Gastrocnemius medialis (tissue), 4 donors: ENCODE data around the gene CRYL1. TPM values are rescaled to one million over a fixed set of nuclear protein-coding genes. Genes with fewer than 3 reads are reported as not detected.

ENCODE experiments used
- ATAC-seq, 2 donors: fragments of 150-250 bp; one replicate each; pipeline ENCODE4 v1.9.1; 2016
- DNase-seq, 2 donors: peaks; one replicate each; pipeline ENCODE4 v3.0.0-alpha.2; 2019
- H3K27ac ChIP-seq, 4 donors: fragments of 200-600 bp; sonication (generic); 1 replicate in 1 of 4; 2 replicates in 3 of 4; pipeline ENCODE4 v1.5.1; 2016 to 2018; ENCODE audit warnings: mild to moderate bottlenecking in 2 of 4, moderate library complexity in 1 of 4
- H3K27me3 ChIP-seq, 3 donors: fragments of 200-600 bp; sonication (generic) in 2 of 3; 1 replicate in 1 of 3; 2 replicates in 2 of 3; pipeline versions ENCODE4 v1.5.1 to v1.6.0; 2016 to 2019; ENCODE audit warnings: mild to moderate bottlenecking in 1 of 3, moderate library complexity in 1 of 3
- H3K36me3 ChIP-seq, 2 donors: fragments of 200-600 bp; sonication (generic) in 1 of 2; one replicate each; pipeline ENCODE4 v1.5.1; 2017 to 2018
- H3K4me1 ChIP-seq, 2 donors: fragments of 200-600 bp; sonication (generic) in 1 of 2; one replicate each; pipeline ENCODE4 v1.5.1; 2016 to 2017; ENCODE audit warnings: mild to moderate bottlenecking in 2 of 2
- H3K4me3 ChIP-seq, 4 donors: fragments of 200-600 bp; sonication (generic) in 3 of 4; 1 replicate in 1 of 4; 2 replicates in 3 of 4; pipeline ENCODE4 v1.5.1; 2016 to 2019; ENCODE audit warnings: mild to moderate bottlenecking in 2 of 4
- H3K9me3 ChIP-seq, 3 donors: fragments of 200-600 bp; sonication (generic) in 2 of 3; 1 replicate in 1 of 3; 2 replicates in 2 of 3; pipeline ENCODE4 v1.5.1; 2016 to 2019
- POLR2A ChIP-seq, 2 donors: fragments of 450-650 bp; IDR thresholded peaks; one replicate each; pipeline ENCODE4 v1.6.1; 2017; ENCODE audit warnings: antibody characterized with exemption in 2 of 2, mild to moderate bottlenecking in 2 of 2, moderate library complexity in 2 of 2
- in situ Hi-C, 4 donors: fragments of 200-750 bp; cut with MboI; loops; one replicate each; pipeline versions ENCODE4 v1.15.0 to v1.8.0; 2017; ENCODE audit warnings: low sequenced_read_pairs in 4 of 4
- intact Hi-C: fragments of 100-400 bp; cut with DNase I; formaldehyde crosslinking; loops from one replicate; pipeline ENCODE4 v1.15.1; 2023; ENCODE audit warnings: low total_unique reads
- total RNA-seq, 4 donors: library from RNA; depleted of rRNA; stranded (reverse); fragments of >200 nt; gene quantifications; one replicate each; pipeline versions ENCODE4 v1.1.0 to v1.2.3, GENCODE V29; 2016
- TF ChIP-seq, protein P1 (sequence below), 5 experiments: fragments of 450-650 bp in 3 of 5; fragments of 200-600 bp in 2 of 5; sonication (generic) in 2 of 5; IDR thresholded peaks in 4 of 5; conservative IDR thresholded peaks in 1 of 5; 1 replicate in 4 of 5; 2 replicates in 1 of 5; pipeline ENCODE4 v1.5.1; 2016 to 2019; ENCODE audit warnings: antibody characterized with exemption in 5 of 5, mild to moderate bottlenecking in 3 of 5, moderate library complexity in 3 of 5

Gene CRYL1
- total RNA-seq, 4 donors from 2014 or later: 11.0 to 17.4 (median 15.7) TPM

DNA sequence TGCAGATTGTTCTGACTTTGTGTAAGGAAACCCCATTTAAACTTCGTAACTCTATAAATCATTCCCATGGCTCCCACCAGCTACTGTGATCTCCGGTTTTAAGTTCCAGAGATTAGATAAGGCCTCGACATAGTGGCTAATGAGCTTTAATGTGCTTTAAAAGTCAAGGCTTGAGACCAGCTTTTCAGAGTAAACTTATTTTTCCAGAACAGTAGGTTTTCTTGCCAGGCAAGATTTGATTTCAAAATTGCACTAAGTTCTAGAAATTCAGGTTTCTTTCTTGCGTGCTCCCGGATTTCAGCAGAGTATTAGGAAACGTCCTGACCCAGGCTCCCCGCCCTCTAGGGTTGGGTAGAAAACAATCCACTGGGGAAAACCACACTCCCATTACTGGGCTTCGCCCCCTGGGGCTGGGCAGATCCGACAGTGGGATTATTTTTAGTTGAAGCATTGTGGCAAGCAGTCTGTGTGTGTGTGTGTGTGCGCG is 43.3 kb downstream of the CRYL1 start:
- no peaks in the 10 kb centered on the region for H3K27me3 ChIP-seq
- H3K36me3 ChIP-seq: no peaks in the 10 kb centered on the region
- in situ Hi-C loops (loop anchor here (10.0 to 25.0 kb wide), 3 partner anchors 180 to 295 kb away; partner anchors contain the start of gene GJB2 (in 3 of the 4)), intact Hi-C loops (no loop called here)
- no peak overlapping the region for H3K4me3 ChIP-seq
- no peak overlapping the region for H3K27ac ChIP-seq
- DNase-seq (no peak), ATAC-seq (no peak)
- H3K9me3 ChIP-seq: no peaks in the 10 kb centered on the region
- TF ChIP-seq POLR2A (IDR thresholded peaks at IDR 0.05): no peak
- TF ChIP-seq, protein P1, sequence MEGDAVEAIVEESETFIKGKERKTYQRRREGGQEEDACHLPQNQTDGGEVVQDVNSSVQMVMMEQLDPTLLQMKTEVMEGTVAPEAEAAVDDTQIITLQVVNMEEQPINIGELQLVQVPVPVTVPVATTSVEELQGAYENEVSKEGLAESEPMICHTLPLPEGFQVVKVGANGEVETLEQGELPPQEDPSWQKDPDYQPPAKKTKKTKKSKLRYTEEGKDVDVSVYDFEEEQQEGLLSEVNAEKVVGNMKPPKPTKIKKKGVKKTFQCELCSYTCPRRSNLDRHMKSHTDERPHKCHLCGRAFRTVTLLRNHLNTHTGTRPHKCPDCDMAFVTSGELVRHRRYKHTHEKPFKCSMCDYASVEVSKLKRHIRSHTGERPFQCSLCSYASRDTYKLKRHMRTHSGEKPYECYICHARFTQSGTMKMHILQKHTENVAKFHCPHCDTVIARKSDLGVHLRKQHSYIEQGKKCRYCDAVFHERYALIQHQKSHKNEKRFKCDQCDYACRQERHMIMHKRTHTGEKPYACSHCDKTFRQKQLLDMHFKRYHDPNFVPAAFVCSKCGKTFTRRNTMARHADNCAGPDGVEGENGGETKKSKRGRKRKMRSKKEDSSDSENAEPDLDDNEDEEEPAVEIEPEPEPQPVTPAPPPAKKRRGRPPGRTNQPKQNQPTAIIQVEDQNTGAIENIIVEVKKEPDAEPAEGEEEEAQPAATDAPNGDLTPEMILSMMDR (IDR thresholded peaks at IDR 0.05 in 4 of 5, conservative IDR thresholded peaks at IDR 0.05 in 1 of 5): no peak
- no peaks in the 10 kb centered on the region for H3K4me1 ChIP-seq

DNA sequence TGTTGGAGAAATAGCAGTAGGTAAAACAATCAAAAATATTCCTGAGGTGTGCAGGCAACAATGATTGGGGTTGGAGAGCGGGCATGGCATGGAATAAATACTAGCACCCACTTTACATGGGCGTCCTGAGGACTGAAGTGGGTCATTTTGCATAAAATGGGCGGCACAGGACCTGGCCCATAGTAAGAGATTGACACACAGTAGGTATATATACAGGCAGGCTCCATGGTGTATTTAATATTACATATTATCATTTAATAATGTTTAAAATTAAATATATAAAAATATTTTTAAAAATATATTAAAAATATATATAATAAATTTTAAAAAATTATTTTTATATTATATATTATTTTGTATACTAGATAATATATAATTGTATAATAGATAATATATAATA is 48.3 kb downstream of the CRYL1 start:
- Histone ChIP-seq H3K27ac (no peak overlapping the region), H3K27me3 (no peaks in the 10 kb centered on the region), H3K9me3 (no peaks in the 10 kb centered on the region), H3K4me3 (no peak overlapping the region), H3K4me1 (no peaks in the 10 kb centered on the region), H3K36me3 (peaks cover 0 to under 1% of the 10 kb centered on the region in 2 donors)
- in situ Hi-C loops: loop anchor here in 3 of 4 donors (25.0 kb wide), 2 partner anchors 185 to 290 kb away; partner anchors contain the start of gene GJB2 (in 2 of the 3)
- DNase-seq: no peak
- intact Hi-C loops: no loop called here
- ATAC-seq: no peak
- TF ChIP-seq, protein P1 (IDR thresholded peaks at IDR 0.05 in 4 of 5, conservative IDR thresholded peaks at IDR 0.05 in 1 of 5): no peak
- no peak for TF ChIP-seq POLR2A (IDR thresholded peaks at IDR 0.05)

DNA sequence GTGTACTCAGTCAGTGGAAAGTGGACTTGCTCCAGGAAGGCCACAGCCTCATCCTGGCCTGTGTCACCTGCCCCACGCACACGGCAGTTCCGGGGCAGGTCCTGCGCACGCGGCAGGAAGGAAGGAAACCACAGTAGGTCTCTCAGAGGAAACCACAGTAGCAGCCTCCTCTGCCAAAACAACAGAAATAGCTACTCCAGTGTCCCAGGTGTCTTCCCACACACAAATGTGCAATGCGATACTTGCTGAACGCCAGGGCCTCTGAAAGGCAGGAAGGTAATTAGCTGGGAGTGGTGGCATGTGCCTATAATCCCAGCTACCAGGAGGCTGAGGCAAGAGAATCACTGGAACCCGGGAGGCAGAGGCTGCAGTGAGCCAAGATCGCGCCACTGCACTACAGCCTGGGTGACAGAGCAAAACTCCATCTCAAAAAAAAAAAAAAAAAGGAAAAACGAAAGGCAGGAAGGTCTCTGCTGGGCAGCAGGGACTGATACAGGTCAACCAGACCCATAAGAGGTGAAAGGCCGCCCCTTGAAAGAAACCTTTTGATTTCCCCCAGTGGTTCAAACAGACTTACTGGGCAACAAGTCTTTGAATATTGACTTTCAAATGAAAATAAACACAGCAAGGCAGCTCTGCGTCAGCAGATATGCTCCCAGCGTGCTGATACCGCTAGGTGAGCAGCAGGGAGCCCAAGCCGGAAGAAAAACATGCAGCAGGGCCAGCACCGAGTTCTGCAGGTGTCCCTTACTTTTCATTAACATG is 49.5 kb downstream of the CRYL1 start:
- TF ChIP-seq, protein P1 (IDR thresholded peaks at IDR 0.05 in 4 of 5, conservative IDR thresholded peaks at IDR 0.05 in 1 of 5): no peak
- no peak for TF ChIP-seq POLR2A (IDR thresholded peaks at IDR 0.05)
- DNase-seq (no peak), ATAC-seq (no peak)
- intact Hi-C loops (no loop called here), in situ Hi-C loops (loop anchor here in 3 of 4 donors (25.0 kb wide), 2 partner anchors 186 to 289 kb away; partner anchors contain the start of gene GJB2 (in 2 of the 3))
- Histone ChIP-seq H3K9me3 (no peaks in the 10 kb centered on the region), H3K27ac (no peak overlapping the region), H3K4me1 (no peaks in the 10 kb centered on the region), H3K36me3 (peaks cover 0 to 4% of the 10 kb centered on the region in 2 donors), H3K27me3 (no peaks in the 10 kb centered on the region), H3K4me3 (no peak overlapping the region)

DNA sequence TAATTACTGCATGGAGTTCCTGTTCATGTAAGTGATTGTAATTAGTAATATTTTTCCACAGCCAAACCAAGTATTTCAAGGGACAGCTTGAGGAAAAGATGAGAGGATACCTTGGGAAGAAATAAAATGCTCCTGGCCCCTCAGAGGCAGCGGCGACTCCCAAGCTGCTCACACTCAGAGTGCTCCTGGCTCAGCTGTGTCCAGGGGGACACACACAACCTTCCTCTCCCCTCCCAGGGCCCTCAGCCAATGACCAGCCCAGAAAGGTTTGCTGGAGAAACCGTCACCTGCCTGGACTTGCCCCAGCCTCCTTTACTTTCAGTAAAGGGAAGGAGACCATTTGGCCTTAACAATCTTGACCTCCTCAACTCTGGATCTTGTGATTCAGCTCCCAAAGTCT is 51.1 kb downstream of the CRYL1 start:
- no peaks in the 10 kb centered on the region for H3K9me3 ChIP-seq
- H3K4me1 ChIP-seq: no peaks in the 10 kb centered on the region
- intact Hi-C loops: no loop called here
- no peak overlapping the region for H3K27ac ChIP-seq
- in situ Hi-C loops: no loop called here
- no peak for TF ChIP-seq POLR2A (IDR thresholded peaks at IDR 0.05)
- TF ChIP-seq, protein P1 (IDR thresholded peaks at IDR 0.05 in 4 of 5, conservative IDR thresholded peaks at IDR 0.05 in 1 of 5): no peak
- no peak overlapping the region for H3K4me3 ChIP-seq
- no peaks in the 10 kb centered on the region for H3K27me3 ChIP-seq
- DNase-seq (no peak), ATAC-seq (no peak)
- peaks cover 0 to 4% of the 10 kb centered on the region in 2 donors for H3K36me3 ChIP-seq
